ENCODE measurements around the gene ZXDC. TPM values are rescaled to one million over a fixed set of nuclear protein-coding genes. Genes with fewer than 3 reads are reported as not detected.

The ZXDC gene
- total and polyA plus RNA-seq, 2 donors (not counting 1 experiment from before 2014, with no cell fraction given): 38.9 to 70.9 TPM

GRCh38 chr3:126480861-126481260, 5.2 kb upstream of the ZXDC start:
- Histone ChIP-seq H3K36me3 (replicated peaks in 1 of 2; ENCODE audit: control extremely low read depth in 1 of 2, control insufficient read depth in 1 of 2, extremely low read depth in 1 of 2, insufficient read depth in 2 of 2, low read length in 1 of 2) (no peaks in the 10 kb centered on the region), H2AFZ (ENCODE audit: insufficient read depth, low read depth, low read length, poor library complexity, severe bottlenecking) (peak overlapping the region; percentile 22), H3K4me1 (ENCODE audit: control insufficient read depth in 2 of 2, insufficient read depth in 2 of 2, low read length in 2 of 2) (peaks cover 5 to 7% of the 10 kb centered on the region in 2 donors), H4K20me1 (ENCODE audit: control insufficient read depth, insufficient read depth, low read length, poor library complexity, severe bottlenecking) (no peaks in the 10 kb centered on the region), H3K9ac (ENCODE audit: low read length) (no peak overlapping the region), H3K4me3 (ENCODE audit: control extremely low read depth in 1 of 5, extremely low read depth in 1 of 5, insufficient read depth in 1 of 5, low read depth in 2 of 5, low read length in 4 of 5) (no peak overlapping the region), H3K9me3 (ENCODE audit: control extremely low read depth in 1 of 3, control insufficient read depth in 2 of 3, insufficient read depth in 1 of 3, low read length in 2 of 3) (peaks cover 0 to 7% (median 0%) of the 10 kb centered on the region in 3 donors), H3K27ac (ENCODE audit: low read length in 2 of 2) (no peak overlapping the region), H3K27me3 (replicated peaks in 1 of 4; ENCODE audit: control extremely low read depth in 1 of 4, control insufficient read depth in 3 of 4, insufficient read depth in 4 of 4, low read length in 3 of 4) (no peaks in the 10 kb centered on the region), H3K4me2 (replicated peaks; ENCODE audit: low read depth, low read length, poor library complexity, severe bottlenecking) (no peak overlapping the region), H3K79me2 (ENCODE audit: control insufficient read depth, insufficient read depth, low read length) (no peaks in the 10 kb centered on the region)
- Mint-ChIP-seq H3K9me3 (ENCODE audit: insufficient read depth) (no peaks in the 10 kb centered on the region), H3K4me3 (no peak overlapping the region), H3K4me1 (peaks cover 8% of the 10 kb centered on the region), H3K27me3 (peaks cover 4% of the 10 kb centered on the region), H3K27ac (no peak overlapping the region)
- ATAC-seq (ENCODE audit: low read depth) (no peak), DNase-seq (no peak)
- TF ChIP-seq EZH2 (IDR thresholded peaks at IDR 0.05; ENCODE audit: borderline replicate concordance, insufficient read depth, low read depth, low read length, poor library complexity, severe bottlenecking): no peak
- TF ChIP-seq, protein P1, sequence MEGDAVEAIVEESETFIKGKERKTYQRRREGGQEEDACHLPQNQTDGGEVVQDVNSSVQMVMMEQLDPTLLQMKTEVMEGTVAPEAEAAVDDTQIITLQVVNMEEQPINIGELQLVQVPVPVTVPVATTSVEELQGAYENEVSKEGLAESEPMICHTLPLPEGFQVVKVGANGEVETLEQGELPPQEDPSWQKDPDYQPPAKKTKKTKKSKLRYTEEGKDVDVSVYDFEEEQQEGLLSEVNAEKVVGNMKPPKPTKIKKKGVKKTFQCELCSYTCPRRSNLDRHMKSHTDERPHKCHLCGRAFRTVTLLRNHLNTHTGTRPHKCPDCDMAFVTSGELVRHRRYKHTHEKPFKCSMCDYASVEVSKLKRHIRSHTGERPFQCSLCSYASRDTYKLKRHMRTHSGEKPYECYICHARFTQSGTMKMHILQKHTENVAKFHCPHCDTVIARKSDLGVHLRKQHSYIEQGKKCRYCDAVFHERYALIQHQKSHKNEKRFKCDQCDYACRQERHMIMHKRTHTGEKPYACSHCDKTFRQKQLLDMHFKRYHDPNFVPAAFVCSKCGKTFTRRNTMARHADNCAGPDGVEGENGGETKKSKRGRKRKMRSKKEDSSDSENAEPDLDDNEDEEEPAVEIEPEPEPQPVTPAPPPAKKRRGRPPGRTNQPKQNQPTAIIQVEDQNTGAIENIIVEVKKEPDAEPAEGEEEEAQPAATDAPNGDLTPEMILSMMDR (IDR thresholded peaks at IDR 0.05): no peak
- POLR2A ChIA-PET: no interaction called here
- intact Hi-C loops (cut with micrococcal nuclease): no loop called here
- CTCF ChIA-PET: no interaction called here
- 95% methylated on average over 6 of the region's 8 CpGs for WGBS (ENCODE audit: insufficient coverage)

GRCh38 chr3:126480206-126480605, 4.5 kb upstream of the ZXDC start:
- Histone ChIP-seq H3K4me3 (ENCODE audit: control extremely low read depth in 1 of 5, extremely low read depth in 1 of 5, insufficient read depth in 1 of 5, low read depth in 2 of 5, low read length in 4 of 5) (no peak overlapping the region), H3K4me2 (replicated peaks; ENCODE audit: low read depth, low read length, poor library complexity, severe bottlenecking) (no peak overlapping the region), H3K36me3 (replicated peaks in 1 of 2; ENCODE audit: control extremely low read depth in 1 of 2, control insufficient read depth in 1 of 2, extremely low read depth in 1 of 2, insufficient read depth in 2 of 2, low read length in 1 of 2) (no peaks in the 10 kb centered on the region), H4K20me1 (ENCODE audit: control insufficient read depth, insufficient read depth, low read length, poor library complexity, severe bottlenecking) (no peaks in the 10 kb centered on the region), H3K4me1 (ENCODE audit: control insufficient read depth in 2 of 2, insufficient read depth in 2 of 2, low read length in 2 of 2) (peaks cover 5 to 7% of the 10 kb centered on the region in 2 donors), H3K27me3 (replicated peaks in 1 of 4; ENCODE audit: control extremely low read depth in 1 of 4, control insufficient read depth in 3 of 4, insufficient read depth in 4 of 4, low read length in 3 of 4) (no peaks in the 10 kb centered on the region), H3K27ac (ENCODE audit: low read length in 2 of 2) (no peak overlapping the region), H3K9ac (ENCODE audit: low read length) (no peak overlapping the region), H2AFZ (ENCODE audit: insufficient read depth, low read depth, low read length, poor library complexity, severe bottlenecking) (peak overlapping the region; percentile 22), H3K9me3 (ENCODE audit: control extremely low read depth in 1 of 3, control insufficient read depth in 2 of 3, insufficient read depth in 1 of 3, low read length in 2 of 3) (peaks cover 0 to 7% (median 0%) of the 10 kb centered on the region in 3 donors), H3K79me2 (ENCODE audit: control insufficient read depth, insufficient read depth, low read length) (no peaks in the 10 kb centered on the region)
- 80% methylated on average over 5 of the region's 5 CpGs for WGBS (ENCODE audit: insufficient coverage)
- DNase-seq: no peak
- intact Hi-C loops (cut with micrococcal nuclease): no loop called here
- ATAC-seq (ENCODE audit: low read depth): no peak
- ChIA-PET CTCF (no interaction called here), POLR2A (no interaction called here)
- H3K27me3 Mint-ChIP-seq: peaks cover 4% of the 10 kb centered on the region
- no peaks in the 10 kb centered on the region for H3K9me3 Mint-ChIP-seq (ENCODE audit: insufficient read depth)
- H3K4me3 Mint-ChIP-seq: no peak overlapping the region
- H3K4me1 Mint-ChIP-seq: peaks cover 8% of the 10 kb centered on the region
- H3K27ac Mint-ChIP-seq: no peak overlapping the region
- TF ChIP-seq EZH2 (IDR thresholded peaks at IDR 0.05; ENCODE audit: borderline replicate concordance, insufficient read depth, low read depth, low read length, poor library complexity, severe bottlenecking): no peak
- TF ChIP-seq, protein P1 (IDR thresholded peaks at IDR 0.05): no peak
